Vagina (tissue), 2 donors: Measurements from ENCODE around the gene ASPRV1. TPM values are rescaled to one million over a fixed set of nuclear protein-coding genes. Genes with fewer than 3 reads are reported as not detected.

Experiments
- DNase-seq, 2 donors: peaks; one replicate each; pipeline ENCODE4 v3.0.0-alpha.2; 2017; ENCODE audit errors: extremely low spot score in 2 of 2
- H3K27ac ChIP-seq: fragments of 200-600 bp; sonication (generic); one replicate; pipeline ENCODE4 v1.5.1; 2019
- H3K27me3 ChIP-seq: fragments of 200-600 bp; sonication (generic); one replicate; pipeline ENCODE4 v1.5.1; 2019
- H3K36me3 ChIP-seq, 2 donors: fragments of 200-600 bp; sonication (generic); one replicate each; pipeline ENCODE4 v1.5.1; 2017 to 2019
- H3K4me1 ChIP-seq: fragments of 200-600 bp; sonication (generic); one replicate; pipeline ENCODE4 v1.5.1; 2019
- H3K4me3 ChIP-seq, 2 donors: fragments of 200-600 bp; sonication (generic); 1 replicate in 1 of 2; 2 replicates in 1 of 2; pipeline ENCODE4 v1.5.1; 2016 to 2019
- H3K9me3 ChIP-seq: fragments of 200-600 bp; sonication (generic); one replicate; pipeline ENCODE4 v1.5.1; 2019
- POLR2A ChIP-seq, 2 donors: fragments of 450-650 bp; IDR thresholded peaks; one replicate each; pipeline ENCODE4 v1.6.1; 2017; ENCODE audit warnings: antibody characterized with exemption in 2 of 2, mild to moderate bottlenecking in 2 of 2, moderate library complexity in 2 of 2
- POLR2AphosphoS5 ChIP-seq, 2 donors: sonication (generic); formaldehyde crosslinking; IDR thresholded peaks; one replicate each; pipeline ENCODE4 v1.9.0; 2017; ENCODE audit warnings: antibody characterized with exemption in 2 of 2, mild to moderate bottlenecking in 2 of 2, low read depth in 1 of 2; ENCODE audit not compliant: insufficient read depth in 1 of 2
- intact Hi-C: fragments of 100-400 bp; cut with DNase I; formaldehyde crosslinking; loops from one replicate; pipeline ENCODE4 v1.15.1; 2023
- total RNA-seq: library from RNA; depleted of rRNA; stranded (reverse); fragments of >200 nt; gene quantifications from one replicate; pipeline ENCODE4 v1.2.3, GENCODE V29; 2016
- TF ChIP-seq, protein P1 (sequence below), 3 experiments: fragments of 450-650 bp in 2 of 3; fragments of 200-600 bp in 1 of 3; sonication (generic) in 1 of 3; IDR thresholded peaks; one replicate each; pipeline ENCODE4 v1.5.1; 2017 to 2019; ENCODE audit warnings: antibody characterized with exemption in 3 of 3, mild to moderate bottlenecking in 2 of 3, moderate library complexity in 2 of 3

The ASPRV1 gene
- total RNA-seq, 1 donor from 2014 or later = 0.49 TPM

DNA sequence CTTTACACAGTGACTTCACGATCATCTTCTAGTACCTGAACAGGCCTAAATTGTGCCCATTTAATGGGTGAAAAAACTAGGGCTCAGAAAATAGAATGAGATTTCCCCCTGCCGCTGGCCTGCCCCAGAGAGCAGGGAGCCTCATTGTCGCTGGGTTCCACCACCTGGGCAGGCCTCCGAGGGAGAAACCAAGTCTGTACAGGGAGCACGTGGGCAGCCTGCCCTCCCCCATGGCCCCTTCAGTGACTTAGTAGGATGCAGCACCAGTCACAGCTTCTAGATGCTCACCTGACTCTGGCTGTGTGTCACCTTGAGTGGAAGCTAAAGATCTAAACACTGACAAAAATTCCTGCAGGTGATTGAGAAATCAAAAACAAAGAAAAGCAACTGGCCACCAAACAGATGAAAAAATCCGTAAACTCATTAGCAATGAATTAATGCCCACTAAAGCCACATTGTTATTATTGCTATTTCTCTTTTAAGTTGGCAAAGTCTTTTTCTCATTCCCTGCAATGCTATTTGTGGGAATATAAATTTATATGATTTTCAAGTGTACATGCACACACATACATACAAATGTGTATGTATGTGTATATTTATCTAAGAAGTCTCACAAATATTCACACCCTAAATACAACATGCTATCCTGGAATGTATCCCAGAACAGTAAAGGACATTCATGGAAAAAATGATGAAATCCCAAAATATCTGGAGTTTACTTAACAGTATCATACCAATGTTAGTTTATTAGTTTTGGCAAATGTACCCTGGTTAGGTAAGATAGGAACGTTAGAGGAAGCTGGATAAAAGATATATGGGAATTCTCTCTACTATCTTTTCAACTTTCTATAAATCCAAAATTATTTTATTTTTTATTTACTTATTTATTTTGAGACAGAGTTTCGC, 18.7 kb upstream of the ASPRV1 start:
- no peak for TF ChIP-seq POLR2AphosphoS5 (IDR thresholded peaks at IDR 0.05; ENCODE audit: insufficient read depth in 1 of 2, low read depth in 1 of 2)
- TF ChIP-seq, protein P1, sequence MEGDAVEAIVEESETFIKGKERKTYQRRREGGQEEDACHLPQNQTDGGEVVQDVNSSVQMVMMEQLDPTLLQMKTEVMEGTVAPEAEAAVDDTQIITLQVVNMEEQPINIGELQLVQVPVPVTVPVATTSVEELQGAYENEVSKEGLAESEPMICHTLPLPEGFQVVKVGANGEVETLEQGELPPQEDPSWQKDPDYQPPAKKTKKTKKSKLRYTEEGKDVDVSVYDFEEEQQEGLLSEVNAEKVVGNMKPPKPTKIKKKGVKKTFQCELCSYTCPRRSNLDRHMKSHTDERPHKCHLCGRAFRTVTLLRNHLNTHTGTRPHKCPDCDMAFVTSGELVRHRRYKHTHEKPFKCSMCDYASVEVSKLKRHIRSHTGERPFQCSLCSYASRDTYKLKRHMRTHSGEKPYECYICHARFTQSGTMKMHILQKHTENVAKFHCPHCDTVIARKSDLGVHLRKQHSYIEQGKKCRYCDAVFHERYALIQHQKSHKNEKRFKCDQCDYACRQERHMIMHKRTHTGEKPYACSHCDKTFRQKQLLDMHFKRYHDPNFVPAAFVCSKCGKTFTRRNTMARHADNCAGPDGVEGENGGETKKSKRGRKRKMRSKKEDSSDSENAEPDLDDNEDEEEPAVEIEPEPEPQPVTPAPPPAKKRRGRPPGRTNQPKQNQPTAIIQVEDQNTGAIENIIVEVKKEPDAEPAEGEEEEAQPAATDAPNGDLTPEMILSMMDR (IDR thresholded peaks at IDR 0.05) = no peak
- no peak for TF ChIP-seq POLR2A (IDR thresholded peaks at IDR 0.05)
- no peak overlapping the region for H3K27ac ChIP-seq

DNA sequence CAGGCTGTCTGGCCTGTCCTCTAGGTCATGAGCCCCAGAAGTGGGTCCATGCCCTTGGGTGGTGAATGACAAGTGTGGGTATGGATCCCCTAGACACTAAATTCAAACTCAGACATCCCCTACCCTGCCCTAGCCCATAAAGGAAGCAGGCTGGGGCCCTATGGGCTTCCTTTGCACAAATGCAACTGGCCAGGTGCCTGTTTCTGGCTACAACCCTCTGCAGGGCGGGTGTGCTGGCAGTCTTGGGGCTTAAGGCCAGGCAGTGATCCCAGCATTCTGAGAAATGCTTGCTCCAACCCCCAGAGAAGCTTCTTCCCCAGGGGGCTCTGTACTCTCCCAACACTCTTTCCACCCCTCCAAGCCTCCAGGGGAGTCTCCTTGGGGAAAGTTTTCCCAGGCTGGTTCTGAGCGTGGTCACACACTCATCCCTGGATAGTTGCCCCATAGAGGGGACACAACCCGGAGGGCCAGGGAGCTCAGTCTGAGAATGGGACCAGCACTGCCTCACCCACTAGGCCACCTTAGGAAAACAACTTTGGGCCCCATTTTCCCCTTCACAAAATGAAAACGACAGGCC, 16.6 kb upstream of the ASPRV1 start:
- Histone ChIP-seq H3K36me3 (no peaks in the 10 kb centered on the region), H3K4me1 (no peaks in the 10 kb centered on the region), H3K27me3 (no peaks in the 10 kb centered on the region), H3K4me3 (no peak overlapping the region), H3K9me3 (no peaks in the 10 kb centered on the region), H3K27ac (no peak overlapping the region)
- no peak for DNase-seq
- TF ChIP-seq, protein P1 (IDR thresholded peaks at IDR 0.05) = no peak
- no peak for TF ChIP-seq POLR2AphosphoS5 (IDR thresholded peaks at IDR 0.05; ENCODE audit: insufficient read depth in 1 of 2, low read depth in 1 of 2)
- TF ChIP-seq POLR2A (IDR thresholded peaks at IDR 0.05) = no peak
- intact Hi-C loops = no loop called here

More for the DNA sequence above, 18.7 kb upstream of the ASPRV1 start:
- Histone ChIP-seq H3K4me3 (no peak overlapping the region), H3K36me3 (no peaks in the 10 kb centered on the region), H3K9me3 (no peaks in the 10 kb centered on the region), H3K27me3 (no peaks in the 10 kb centered on the region), H3K4me1 (no peaks in the 10 kb centered on the region)
- no peak for DNase-seq
- intact Hi-C loops = no loop called here

DNA sequence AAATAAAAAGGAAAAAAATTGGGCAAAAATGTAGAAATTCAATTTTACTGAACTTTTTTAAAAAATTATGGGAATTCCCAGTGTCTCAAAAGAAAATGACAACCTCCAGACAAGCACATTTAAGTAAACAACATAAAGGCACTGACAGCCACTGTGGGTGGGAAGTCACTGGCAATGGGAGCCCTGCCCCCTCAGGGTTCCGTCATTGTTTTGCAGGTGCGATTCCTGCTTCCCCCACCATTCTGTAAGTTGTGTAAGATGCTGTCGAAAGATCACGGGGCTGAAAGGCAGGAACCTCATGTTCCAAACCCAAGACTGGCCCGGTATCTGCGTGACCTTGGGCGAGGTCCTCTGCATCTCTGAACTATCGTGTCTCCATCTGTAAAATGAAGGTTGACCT, 15.8 kb upstream of the ASPRV1 start:
- intact Hi-C loops = no loop called here
- Histone ChIP-seq H3K27ac (no peak overlapping the region), H3K27me3 (no peaks in the 10 kb centered on the region), H3K4me3 (no peak overlapping the region), H3K9me3 (no peaks in the 10 kb centered on the region), H3K36me3 (no peaks in the 10 kb centered on the region), H3K4me1 (no peaks in the 10 kb centered on the region)
- no peak for DNase-seq
- no peak for TF ChIP-seq POLR2A (IDR thresholded peaks at IDR 0.05)
- TF ChIP-seq POLR2AphosphoS5 (IDR thresholded peaks at IDR 0.05; ENCODE audit: insufficient read depth in 1 of 2, low read depth in 1 of 2) = no peak
- TF ChIP-seq, protein P1 (IDR thresholded peaks at IDR 0.05) = no peak

DNA sequence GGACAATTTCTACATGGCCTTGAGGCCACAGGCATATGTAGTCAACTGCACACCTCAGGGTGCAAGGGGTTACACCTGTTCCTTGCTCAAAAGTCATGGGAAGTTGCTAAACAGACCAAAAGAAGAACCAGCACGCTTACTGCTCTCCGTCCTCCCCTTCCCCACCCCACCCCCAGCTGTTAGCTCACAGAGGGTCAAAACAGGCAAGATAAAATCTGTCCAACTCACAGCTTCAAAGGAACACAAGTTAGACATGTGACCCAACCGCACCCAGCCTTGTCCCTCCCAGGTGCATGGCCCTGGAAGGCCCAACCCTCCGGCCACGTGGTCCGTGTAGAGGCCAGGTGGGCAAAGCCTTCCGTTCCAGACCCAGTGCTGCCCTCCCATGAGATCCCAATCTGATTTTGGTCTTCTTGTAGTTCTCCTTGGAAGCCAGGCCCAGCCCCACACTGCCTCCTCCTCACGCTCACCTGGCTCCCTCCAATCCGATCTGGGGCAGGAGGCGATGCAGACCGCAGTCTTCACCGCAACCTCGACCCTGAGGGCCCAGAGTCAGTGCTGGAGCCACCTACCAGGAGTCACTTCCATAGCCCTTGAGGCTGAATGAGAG, 14.5 kb upstream of the ASPRV1 start:
- Histone ChIP-seq H3K4me1 (no peaks in the 10 kb centered on the region), H3K27ac (no peak overlapping the region), H3K4me3 (no peak overlapping the region), H3K27me3 (no peaks in the 10 kb centered on the region), H3K9me3 (no peaks in the 10 kb centered on the region), H3K36me3 (no peaks in the 10 kb centered on the region)
- no peak for DNase-seq
- TF ChIP-seq POLR2AphosphoS5 (IDR thresholded peaks at IDR 0.05; ENCODE audit: insufficient read depth in 1 of 2, low read depth in 1 of 2) (no peak), POLR2A (IDR thresholded peaks at IDR 0.05) (no peak)
- TF ChIP-seq, protein P1 (IDR thresholded peaks at IDR 0.05) = no peak
- intact Hi-C loops = no loop called here
